Osteocyte (in vitro differentiated cells): ENCODE results near the gene PPM1H. TPM values are rescaled to one million over a fixed set of nuclear protein-coding genes. Genes with fewer than 3 reads are reported as not detected.

Experiments
- DNase-seq: peaks from one replicate; pipeline ENCODE4 v3.0.0; 2021; ENCODE audit warnings: mixed read lengths; ENCODE audit not compliant: unreplicated experiment; ENCODE audit errors: extremely low spot score
- H3K27ac Mint-ChIP-seq: one replicate; pipeline ENCODE4 v1.8.0; 2021; ENCODE audit warnings: mild to moderate bottlenecking, mixed read lengths; ENCODE audit not compliant: unreplicated experiment
- H3K27me3 Mint-ChIP-seq: one replicate; pipeline ENCODE4 v1.8.0; 2021; ENCODE audit warnings: mixed read lengths; ENCODE audit not compliant: unreplicated experiment
- H3K36me3 Mint-ChIP-seq: one replicate; pipeline ENCODE4 v1.8.0; 2021; ENCODE audit warnings: mixed read lengths; ENCODE audit not compliant: unreplicated experiment
- H3K4me1 Mint-ChIP-seq: one replicate; pipeline ENCODE4 v1.8.0; 2021; ENCODE audit warnings: mixed read lengths; ENCODE audit not compliant: unreplicated experiment
- H3K4me3 Mint-ChIP-seq: one replicate; pipeline ENCODE4 v1.8.0; 2021; ENCODE audit warnings: mild to moderate bottlenecking, moderate library complexity, mixed read lengths; ENCODE audit not compliant: unreplicated experiment
- H3K9me3 Mint-ChIP-seq: one replicate; pipeline ENCODE4 v1.8.0; 2021; ENCODE audit warnings: mixed read lengths; ENCODE audit not compliant: unreplicated experiment
- total RNA-seq: library from RNA; stranded (reverse); gene quantifications from 2 replicates; pipeline ENCODE4 v1.2.1, GENCODE V29; 2021
- TF ChIP-seq, protein P1 (sequence below): fragments of 200-600 bp; sonication (generic); IDR thresholded peaks from 2 replicates; pipeline ENCODE4 v1.5.0; 2021; ENCODE audit warnings: antibody characterized with exemption, mild to moderate bottlenecking, moderate library complexity

Gene PPM1H
- total RNA-seq, 1 donor from 2014 or later, result 60.8 TPM

- no peak overlapping the region for H3K4me3 Mint-ChIP-seq
- peaks cover 26% of the 10 kb centered on the region for H3K4me1 Mint-ChIP-seq
- H3K9me3 Mint-ChIP-seq, result no peaks in the 10 kb centered on the region
- peaks cover 2% of the 10 kb centered on the region for H3K36me3 Mint-ChIP-seq
- TF ChIP-seq, protein P1, sequence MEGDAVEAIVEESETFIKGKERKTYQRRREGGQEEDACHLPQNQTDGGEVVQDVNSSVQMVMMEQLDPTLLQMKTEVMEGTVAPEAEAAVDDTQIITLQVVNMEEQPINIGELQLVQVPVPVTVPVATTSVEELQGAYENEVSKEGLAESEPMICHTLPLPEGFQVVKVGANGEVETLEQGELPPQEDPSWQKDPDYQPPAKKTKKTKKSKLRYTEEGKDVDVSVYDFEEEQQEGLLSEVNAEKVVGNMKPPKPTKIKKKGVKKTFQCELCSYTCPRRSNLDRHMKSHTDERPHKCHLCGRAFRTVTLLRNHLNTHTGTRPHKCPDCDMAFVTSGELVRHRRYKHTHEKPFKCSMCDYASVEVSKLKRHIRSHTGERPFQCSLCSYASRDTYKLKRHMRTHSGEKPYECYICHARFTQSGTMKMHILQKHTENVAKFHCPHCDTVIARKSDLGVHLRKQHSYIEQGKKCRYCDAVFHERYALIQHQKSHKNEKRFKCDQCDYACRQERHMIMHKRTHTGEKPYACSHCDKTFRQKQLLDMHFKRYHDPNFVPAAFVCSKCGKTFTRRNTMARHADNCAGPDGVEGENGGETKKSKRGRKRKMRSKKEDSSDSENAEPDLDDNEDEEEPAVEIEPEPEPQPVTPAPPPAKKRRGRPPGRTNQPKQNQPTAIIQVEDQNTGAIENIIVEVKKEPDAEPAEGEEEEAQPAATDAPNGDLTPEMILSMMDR, result no peak
- DNase-seq, result no peak
- peaks cover 6% of the 10 kb centered on the region for H3K27me3 Mint-ChIP-seq
- no peak overlapping the region for H3K27ac Mint-ChIP-seq
Observed at GRCh38 chr12:62629971-62630739, 304.8 kb downstream of the PPM1H start.

GRCh38 chr12:62629413-62629812 is 305.5 kb downstream of the PPM1H start:
- TF ChIP-seq, protein P1, result no peak
- Mint-ChIP-seq H3K27me3 (peaks cover 6% of the 10 kb centered on the region), H3K4me3 (no peak overlapping the region), H3K27ac (no peak overlapping the region), H3K9me3 (no peaks in the 10 kb centered on the region), H3K36me3 (peaks cover 2% of the 10 kb centered on the region), H3K4me1 (peaks cover 26% of the 10 kb centered on the region)
- DNase-seq, result no peak

- Mint-ChIP-seq H3K27ac (no peak overlapping the region), H3K9me3 (no peaks in the 10 kb centered on the region), H3K27me3 (peaks cover 6% of the 10 kb centered on the region), H3K36me3 (peaks cover 2% of the 10 kb centered on the region), H3K4me3 (no peak overlapping the region), H3K4me1 (peaks cover 17% of the 10 kb centered on the region)
- no peak for DNase-seq
- TF ChIP-seq, protein P1, result no peak
Observed at GRCh38 chr12:62627181-62627580, 307.8 kb downstream of the PPM1H start.

GRCh38 chr12:62625228-62625627 is 309.7 kb downstream of the PPM1H start:
- no peak overlapping the region for H3K27ac Mint-ChIP-seq
- H3K4me3 Mint-ChIP-seq, result no peak overlapping the region
- TF ChIP-seq, protein P1, result no peak
- no peaks in the 10 kb centered on the region for H3K9me3 Mint-ChIP-seq
- H3K4me1 Mint-ChIP-seq, result peaks cover 6% of the 10 kb centered on the region
- H3K36me3 Mint-ChIP-seq, result peaks cover 5% of the 10 kb centered on the region
- peaks cover 6% of the 10 kb centered on the region for H3K27me3 Mint-ChIP-seq
- DNase-seq, result no peak

GRCh38 chr12:62622177-62622576 is 312.8 kb downstream of the PPM1H start:
- no peak overlapping the region for H3K4me3 Mint-ChIP-seq

More at GRCh38 chr12:62622177-62622576, 312.8 kb downstream of the PPM1H start:
- Mint-ChIP-seq H3K4me1 (no peaks in the 10 kb centered on the region), H3K36me3 (peaks cover 12% of the 10 kb centered on the region), H3K27ac (no peak overlapping the region), H3K27me3 (no peaks in the 10 kb centered on the region), H3K9me3 (no peaks in the 10 kb centered on the region)
- no peak for DNase-seq
- TF ChIP-seq, protein P1, result no peak
